T-cell (primary cell): Measurements from ENCODE around the gene CLCA4. TPM values are rescaled to one million over a fixed set of nuclear protein-coding genes. Genes with fewer than 3 reads are reported as not detected.

Experiments used
- ATAC-seq, 4 experiments: fragments of 200-7000 bp in 3 of 4; fragments of 150-1000 bp in 1 of 4; cut with Tn5 transposase; replicated peaks in 1 of 4; 1 replicate in 3 of 4; 2 replicates in 1 of 4; pipeline ENCODE4 v1.10.0; 2021; ENCODE audit warnings: moderate library complexity in 3 of 4, mild to moderate bottlenecking in 2 of 4, moderate number of reproducible peaks in 1 of 4
- CTCF ChIA-PET, 2 donors: fragments of 300-600 bp; sonication (Branson Sonifier 250); formaldehyde crosslinking; loops; one replicate each; lab custom pipeline; 2022; ENCODE audit warnings: antibody characterized with exemption in 2 of 2; lab: Charles Lee
- POLR2A ChIA-PET, 2 donors: fragments of 300-600 bp; sonication (Branson Sonifier 250); formaldehyde crosslinking; loops; one replicate each; lab custom pipeline; 2022; ENCODE audit warnings: antibody characterized with exemption in 2 of 2; lab: Charles Lee
- DNase-seq, 35 experiments: peaks; one replicate each; pipeline versions ENCODE4 v3.0.0 to v3.0.0-alpha.2; 2013 to 2023
- H3K27ac ChIP-seq: one replicate; pipeline ENCODE4 v1.5.1; 2013; ENCODE audit warnings: low read length
- H3K27me3 ChIP-seq, 2 experiments: replicated peaks in 1 of 2; 1 replicate in 1 of 2; 2 replicates in 1 of 2; pipeline versions ENCODE4 v1.6.1 to v1.7.0; 2013; ENCODE audit warnings: low read length in 1 of 2, mixed read lengths in 1 of 2; ENCODE audit not compliant: control insufficient read depth in 2 of 2, insufficient read depth in 2 of 2; ENCODE audit errors: extremely low read depth in 1 of 2
- H3K36me3 ChIP-seq, 2 donors: 1 replicate in 1 of 2; 2 replicates in 1 of 2; pipeline versions ENCODE4 v1.6.1 to v1.7.0; 2013; ENCODE audit warnings: low read length in 1 of 2; ENCODE audit not compliant: control insufficient read depth in 2 of 2, insufficient read depth in 1 of 2; ENCODE audit errors: extremely low read depth in 1 of 2
- H3K4me1 ChIP-seq, 2 experiments: 1 replicate in 1 of 2; 2 replicates in 1 of 2; pipeline versions ENCODE4 v1.6.1 to v1.7.0; 2013; ENCODE audit warnings: low read length in 2 of 2, mixed read lengths in 1 of 2; ENCODE audit not compliant: insufficient read depth in 2 of 2, control insufficient read depth in 1 of 2; ENCODE audit errors: extremely low read depth in 1 of 2
- H3K4me3 ChIP-seq, 2 donors: 1 replicate in 1 of 2; 2 replicates in 1 of 2; pipeline versions ENCODE4 v1.5.1 to v1.7.0; 2013; ENCODE audit warnings: mild to moderate bottlenecking in 2 of 2, low read length in 1 of 2, moderate library complexity in 1 of 2; ENCODE audit not compliant: control insufficient read depth in 1 of 2; ENCODE audit errors: extremely low read depth in 1 of 2
- H3K9me3 ChIP-seq: 2 replicates; pipeline ENCODE4 v1.7.0; 2013
- H3K27ac Mint-ChIP-seq, 2 donors: one replicate each; pipeline ENCODE4 v1.8.0; 2020 to 2021; ENCODE audit warnings: mild to moderate bottlenecking in 2 of 2, mixed read lengths in 2 of 2
- H3K27me3 Mint-ChIP-seq, 2 donors: one replicate each; pipeline ENCODE4 v1.8.0; 2021 to 2022; ENCODE audit warnings: mixed read lengths in 2 of 2
- H3K36me3 Mint-ChIP-seq: one replicate; pipeline ENCODE4 v1.8.0; 2021; ENCODE audit warnings: mixed read lengths
- H3K4me1 Mint-ChIP-seq, 3 donors: one replicate each; pipeline ENCODE4 v1.8.0; 2020 to 2022; ENCODE audit warnings: mixed read lengths in 3 of 3, mild to moderate bottlenecking in 1 of 3
- H3K4me3 Mint-ChIP-seq, 3 donors: one replicate each; pipeline ENCODE4 v1.8.0; 2020 to 2022; ENCODE audit warnings: mild to moderate bottlenecking in 3 of 3, mixed read lengths in 3 of 3, moderate library complexity in 3 of 3
- H3K9me3 Mint-ChIP-seq, 3 donors: one replicate each; pipeline ENCODE4 v1.8.0; 2020 to 2022; ENCODE audit warnings: mixed read lengths in 3 of 3
- WGBS: methylation state at CpG from one replicate; pipeline ENCODE4 v1.1.5; 2013; ENCODE audit warnings: missing lambda C conversion rate; ENCODE audit not compliant: insufficient coverage; 5-methylcytosine and 5-hydroxymethylcytosine counted together
- total RNA-seq, 35 experiments: library from RNA in 6 of 35; stranded (reverse) in 6 of 35; fragments of 120-200 nt in 1 of 35; gene quantifications; one replicate each; pipeline versions ENCODE4 v1.2.1 to v1.2.4 and lab custom pipeline; 2013 to 2026

Gene CLCA4
- total RNA-seq, 5 donors from 2014 or later (not counting 1 experiment from before 2014, with no cell fraction given) = not detected

DNA sequence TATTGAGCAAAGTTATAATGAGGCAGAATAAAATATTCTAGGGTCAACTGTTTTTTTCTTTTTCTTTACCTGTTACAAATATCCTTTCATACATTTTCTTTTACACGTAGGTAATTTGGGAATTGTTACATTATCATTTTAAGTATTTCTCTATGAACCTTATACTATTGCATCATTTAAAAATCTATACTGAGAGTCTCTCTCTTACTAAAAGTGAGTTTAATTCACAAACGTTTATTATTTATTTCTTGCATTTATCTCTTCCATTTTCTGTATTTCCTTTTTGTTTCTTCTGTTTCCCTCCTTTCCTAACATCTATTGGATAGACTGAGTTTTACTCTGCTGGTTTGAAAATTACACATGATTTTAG lies 25.4 kb upstream of the CLCA4 start:
- no peak overlapping the region for H3K4me3 Mint-ChIP-seq
- Histone ChIP-seq H3K9me3 (no peaks in the 10 kb centered on the region), H3K4me3 (no peak overlapping the region), H3K4me1 (no peaks in the 10 kb centered on the region), H3K27ac (no peak overlapping the region), H3K36me3 (no peaks in the 10 kb centered on the region), H3K27me3 (peaks cover 0 to 3% of the 10 kb centered on the region in 2 experiments)
- no peaks in the 10 kb centered on the region for H3K9me3 Mint-ChIP-seq
- POLR2A ChIA-PET = no interaction called here
- peaks cover 2 to 3% of the 10 kb centered on the region in 2 donors for H3K27me3 Mint-ChIP-seq
- no peaks in the 10 kb centered on the region for H3K36me3 Mint-ChIP-seq
- H3K4me1 Mint-ChIP-seq = no peaks in the 10 kb centered on the region
- WGBS = no CpG with 5 or more reads among the region's 2 CpGs
- DNase-seq = no peak
- CTCF ChIA-PET = interaction anchor here in 1 of 2 donors (1.1 kb wide), 1 partner anchor 184 kb away, joined by 3 read pairs; no protein-coding TSS in a partner anchor
- H3K27ac Mint-ChIP-seq = no peak overlapping the region
- no peak for ATAC-seq

DNA sequence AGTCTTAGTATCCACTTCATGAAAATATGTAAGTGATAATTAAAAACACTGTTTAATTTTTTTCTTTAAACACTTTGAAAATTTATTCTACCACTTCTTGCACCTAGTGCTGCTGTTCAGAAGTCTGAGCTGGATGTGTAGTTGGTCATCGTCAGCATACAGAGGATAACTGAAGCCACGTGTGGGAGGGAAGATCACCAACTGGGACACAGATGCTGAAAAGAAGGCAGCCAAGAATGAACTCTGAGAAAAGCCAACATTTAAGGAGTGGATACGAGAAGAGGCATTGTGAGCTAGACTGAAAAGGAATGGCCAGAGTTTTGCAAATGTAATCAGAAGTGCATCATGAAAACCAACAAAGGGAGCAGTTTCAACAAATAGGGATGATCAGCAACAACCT lies 24.6 kb upstream of the CLCA4 start:
- CTCF ChIA-PET = interaction anchor here in 1 of 2 donors (1.1 kb wide), 1 partner anchor 184 kb away, joined by 3 read pairs; no protein-coding TSS in a partner anchor
- H3K27me3 Mint-ChIP-seq = peaks cover 2 to 3% of the 10 kb centered on the region in 2 donors
- H3K27ac Mint-ChIP-seq = no peak overlapping the region
- POLR2A ChIA-PET = no interaction called here
- H3K4me3 Mint-ChIP-seq = no peak overlapping the region
- DNase-seq = no peak
- Histone ChIP-seq H3K9me3 (no peaks in the 10 kb centered on the region), H3K4me1 (no peaks in the 10 kb centered on the region), H3K4me3 (no peak overlapping the region), H3K27me3 (peaks cover 0 to 3% of the 10 kb centered on the region in 2 experiments), H3K36me3 (no peaks in the 10 kb centered on the region), H3K27ac (no peak overlapping the region)
- no peaks in the 10 kb centered on the region for H3K4me1 Mint-ChIP-seq
- WGBS = 100% methylated on average over 1 of the region's 3 CpGs
- ATAC-seq = no peak
- H3K9me3 Mint-ChIP-seq = no peaks in the 10 kb centered on the region
- no peaks in the 10 kb centered on the region for H3K36me3 Mint-ChIP-seq

DNA sequence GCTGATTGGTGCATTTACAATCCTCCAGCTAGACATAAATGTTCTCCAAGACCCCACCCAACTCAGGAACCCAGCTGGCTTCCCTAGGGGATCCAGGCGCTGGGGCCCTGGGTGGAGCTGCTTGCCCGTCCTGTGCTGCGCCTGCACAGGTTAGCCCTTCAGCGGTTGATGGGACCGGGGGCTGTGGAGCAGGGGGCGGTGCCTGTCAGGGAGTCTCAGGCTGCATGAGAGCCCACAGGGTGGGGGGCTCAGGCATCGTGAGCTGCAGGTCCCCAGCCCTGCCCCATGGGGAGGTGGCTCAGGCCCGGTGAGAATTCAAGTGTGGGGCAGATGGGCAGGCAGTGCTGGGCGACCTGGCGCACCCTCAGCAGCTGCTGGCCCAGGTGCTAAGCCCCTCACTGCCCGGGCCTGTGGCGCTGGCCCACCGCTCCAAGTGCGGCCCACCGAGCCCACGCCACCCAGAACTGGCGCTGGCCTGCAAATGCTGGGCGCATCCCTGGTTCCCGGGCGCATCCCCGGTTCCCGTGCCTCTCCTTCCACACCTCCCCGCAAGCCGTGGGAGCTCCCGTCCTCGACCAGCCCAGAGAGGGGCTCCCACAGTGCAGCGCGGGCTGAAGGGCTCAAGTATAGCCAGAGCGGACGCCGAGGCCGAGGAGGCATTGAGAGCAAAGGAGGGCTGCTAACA lies 23.1 kb upstream of the CLCA4 start:
- Histone ChIP-seq H3K4me3 (no peak overlapping the region), H3K36me3 (no peaks in the 10 kb centered on the region), H3K27me3 (peaks cover 0 to 3% of the 10 kb centered on the region in 2 experiments), H3K9me3 (no peaks in the 10 kb centered on the region), H3K27ac (no peak overlapping the region), H3K4me1 (no peaks in the 10 kb centered on the region)
- H3K4me3 Mint-ChIP-seq = no peak overlapping the region
- H3K9me3 Mint-ChIP-seq = no peaks in the 10 kb centered on the region
- DNase-seq (no peak), ATAC-seq (no peak)
- H3K27ac Mint-ChIP-seq = no peak overlapping the region
- ChIA-PET CTCF (no interaction called here), POLR2A (no interaction called here)
- H3K27me3 Mint-ChIP-seq = peaks cover 2 to 3% of the 10 kb centered on the region in 2 donors
- 97% methylated on average over 20 of the region's 32 CpGs for WGBS
- no peaks in the 10 kb centered on the region for H3K4me1 Mint-ChIP-seq
- H3K36me3 Mint-ChIP-seq = no peaks in the 10 kb centered on the region

DNA sequence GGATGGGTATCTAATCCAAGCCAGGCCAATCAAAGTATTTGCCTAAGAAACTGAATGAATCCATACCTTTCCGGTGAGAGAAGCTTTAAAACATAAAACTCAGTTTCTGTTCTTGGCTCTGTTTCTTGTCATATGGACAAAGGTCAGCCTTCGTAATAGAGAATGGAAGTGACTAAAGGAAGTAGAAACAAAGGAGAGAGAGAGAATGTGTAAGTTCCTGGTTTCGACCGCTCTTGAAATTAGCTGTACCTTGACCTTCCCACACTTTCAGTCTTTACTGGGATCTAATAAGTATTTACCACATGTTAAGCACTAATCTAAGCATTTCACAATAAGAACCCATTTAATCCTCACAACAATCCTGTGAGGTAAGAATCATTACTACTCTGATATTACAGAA lies 19.6 kb upstream of the CLCA4 start:
- POLR2A ChIA-PET = interaction anchor here in 1 of 2 donors (0.6 kb wide), 1 partner anchor 102 kb away, joined by 3 read pairs; no protein-coding TSS in a partner anchor

DNA sequence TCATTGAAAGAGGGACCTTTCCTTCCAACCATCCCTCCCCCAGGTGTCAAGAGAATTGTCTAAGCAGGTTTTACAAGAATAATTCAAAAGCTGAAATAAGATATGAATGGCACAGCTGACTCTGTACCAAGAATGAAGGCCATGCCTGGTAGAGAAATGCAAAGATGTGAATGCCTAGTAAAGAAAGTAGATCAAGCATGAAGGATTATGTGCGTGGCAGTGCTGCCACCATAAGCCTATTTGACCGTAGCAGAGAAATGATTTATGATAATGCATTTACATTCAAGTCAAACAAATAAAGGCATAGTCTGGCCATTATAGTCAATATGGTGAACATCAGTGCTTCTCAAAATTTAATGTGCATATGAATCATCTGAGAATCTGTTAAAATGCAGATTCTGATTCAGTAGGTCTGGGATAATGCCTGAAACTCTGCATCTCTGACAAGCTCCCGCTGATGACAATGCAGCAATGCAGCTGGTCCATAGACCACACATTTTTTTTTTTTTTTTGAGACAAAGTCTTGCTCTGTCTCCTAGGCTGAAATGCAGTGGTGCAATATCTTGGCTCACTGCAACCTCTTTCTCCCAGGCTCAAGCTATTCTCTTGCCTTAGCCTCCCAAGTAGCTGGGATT lies 16.6 kb upstream of the CLCA4 start:
- 88% methylated on average over 1 of the region's 3 CpGs for WGBS
- Histone ChIP-seq H3K9me3 (no peaks in the 10 kb centered on the region), H3K4me3 (no peak overlapping the region), H3K27me3 (peaks cover 0 to 4% of the 10 kb centered on the region in 2 experiments), H3K4me1 (no peaks in the 10 kb centered on the region), H3K27ac (no peak overlapping the region), H3K36me3 (no peaks in the 10 kb centered on the region)
- CTCF ChIA-PET = no interaction called here
- Mint-ChIP-seq H3K27ac (no peak overlapping the region), H3K9me3 (peaks cover 0 to 4% (median 0%) of the 10 kb centered on the region in 3 donors), H3K27me3 (peaks cover 7 to 11% of the 10 kb centered on the region in 2 donors), H3K4me1 (no peaks in the 10 kb centered on the region), H3K4me3 (no peak overlapping the region), H3K36me3 (no peaks in the 10 kb centered on the region)
- POLR2A ChIA-PET = interaction anchor here in 1 of 2 donors (0.6 kb wide), 1 partner anchor 1695 kb away, joined by 3 read pairs; no protein-coding TSS in a partner anchor
- no peak for DNase-seq
- no peak for ATAC-seq

More for the DNA sequence above, 19.6 kb upstream of the CLCA4 start:
- no peaks in the 10 kb centered on the region for H3K36me3 ChIP-seq
- Mint-ChIP-seq H3K4me1 (no peaks in the 10 kb centered on the region), H3K36me3 (no peaks in the 10 kb centered on the region), H3K4me3 (no peak overlapping the region), H3K27ac (no peak overlapping the region), H3K9me3 (peaks cover 0 to 4% (median 0%) of the 10 kb centered on the region in 3 donors), H3K27me3 (peaks cover 0 to 7% of the 10 kb centered on the region in 2 donors)
- no peaks in the 10 kb centered on the region for H3K9me3 ChIP-seq
- CTCF ChIA-PET = interaction anchor here in 1 of 2 donors (1.0 kb wide), 1 partner anchor 25 kb away, joined by 3 read pairs; no protein-coding TSS in a partner anchor
- WGBS = no CpG with 5 or more reads among the region's 4 CpGs
- no peak for ATAC-seq
- H3K4me3 ChIP-seq = no peak overlapping the region
- DNase-seq = no peak
- H3K27me3 ChIP-seq = peaks cover 0 to 6% of the 10 kb centered on the region in 2 experiments
- no peaks in the 10 kb centered on the region for H3K4me1 ChIP-seq
- no peak overlapping the region for H3K27ac ChIP-seq

DNA sequence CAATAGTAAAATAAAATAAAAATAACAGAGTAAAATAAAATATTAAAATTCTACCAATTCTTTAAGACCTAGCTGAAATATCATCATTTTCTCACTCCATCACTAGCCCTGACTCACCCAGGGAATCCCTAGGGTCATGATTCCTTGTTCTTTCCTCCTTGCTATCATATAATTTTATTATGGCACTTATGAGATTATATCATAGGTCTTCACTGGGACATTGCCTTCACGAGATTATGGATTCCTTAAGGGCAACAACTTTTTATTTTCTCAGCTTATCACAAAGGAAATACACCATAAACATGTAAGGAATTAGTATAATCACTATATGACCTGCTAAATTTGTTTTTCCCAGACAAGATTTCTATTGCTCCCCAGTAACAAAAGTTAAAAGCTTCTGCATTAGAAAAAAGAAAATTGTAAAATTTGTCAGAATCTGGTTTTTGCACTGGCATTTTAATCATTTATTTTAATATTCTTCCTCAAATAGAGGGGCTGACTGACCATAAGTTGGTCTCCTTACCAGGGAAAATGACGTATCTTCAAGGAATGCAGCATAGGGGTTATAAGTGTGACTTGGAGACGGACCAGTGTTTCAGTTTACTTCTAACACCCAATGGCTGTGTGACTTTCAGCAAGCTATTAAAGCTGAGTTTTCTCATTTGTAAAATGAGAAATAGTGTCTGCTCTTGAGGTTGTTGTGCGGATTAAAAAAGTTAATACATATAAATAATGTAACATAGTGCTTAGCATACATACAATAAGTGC lies 8.8 kb upstream of the CLCA4 start:
- POLR2A ChIA-PET = no interaction called here
- Mint-ChIP-seq H3K27me3 (peaks cover 22 to 24% of the 10 kb centered on the region in 2 donors), H3K27ac (no peak overlapping the region), H3K4me1 (no peaks in the 10 kb centered on the region), H3K36me3 (no peaks in the 10 kb centered on the region), H3K9me3 (no peaks in the 10 kb centered on the region), H3K4me3 (no peak overlapping the region)
- no peaks in the 10 kb centered on the region for H3K9me3 ChIP-seq
- no peaks in the 10 kb centered on the region for H3K4me1 ChIP-seq
- ATAC-seq (no peak), DNase-seq (no peak)
- H3K27ac ChIP-seq = no peak overlapping the region
- no CpG with 5 or more reads among the region's 4 CpGs for WGBS
- H3K36me3 ChIP-seq = no peaks in the 10 kb centered on the region
- H3K4me3 ChIP-seq = no peak overlapping the region
- CTCF ChIA-PET = no interaction called here
- H3K27me3 ChIP-seq = no peaks in the 10 kb centered on the region
